ENCODE results near the gene MYO5A. TPM values are rescaled to one million over a fixed set of nuclear protein-coding genes. Genes with fewer than 3 reads are reported as not detected.
A peak's percentile ranks its signal among the peaks of the same experiment; 100 is the strongest.

MYO5A gene
- polyA plus RNA-seq, 3 donors, result 6.9 to 33.5 (median 16.6) TPM

DNA sequence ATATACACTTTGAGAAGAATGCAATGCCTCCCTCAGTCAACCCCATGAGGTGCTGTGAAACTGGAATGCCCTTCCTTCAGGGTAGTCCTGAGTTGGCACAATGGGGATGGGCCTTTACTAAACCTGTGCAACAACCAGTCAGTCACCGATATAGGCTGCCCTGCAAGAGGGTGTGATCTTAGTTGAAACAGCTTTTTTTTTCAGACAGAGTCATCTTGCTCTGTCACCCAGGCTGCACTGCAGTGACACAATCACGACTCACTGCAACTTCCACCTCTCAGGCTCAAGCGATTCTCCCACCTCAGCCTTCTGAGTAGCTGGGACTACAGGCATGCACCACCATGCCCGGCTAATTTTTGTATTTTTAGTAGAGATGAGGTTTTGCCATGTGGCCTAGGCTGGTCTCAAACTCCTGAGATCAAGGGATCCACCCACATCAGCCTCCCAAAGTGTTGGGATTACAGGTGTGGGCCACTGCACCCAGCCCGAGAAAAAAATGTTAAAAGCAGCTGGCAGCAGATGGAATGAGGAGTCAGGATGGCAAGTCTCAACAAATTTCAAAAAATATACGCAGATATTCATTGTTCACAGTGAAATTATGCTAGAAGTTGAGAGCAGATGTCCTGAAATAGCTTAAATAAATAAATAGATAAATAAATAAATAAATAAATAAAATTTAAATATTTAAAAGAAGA, 31.8 kb downstream of the MYO5A start:
- H3K9me3 Mint-ChIP-seq, result no peaks in the 10 kb centered on the region
- no peak overlapping the region for H2AFZ ChIP-seq (ENCODE audit: insufficient read depth, low read depth, low read length, poor library complexity, severe bottlenecking)
- H3K4me3 ChIP-seq (replicated peaks in 1 of 3; ENCODE audit: low read depth in 2 of 3, low read length in 3 of 3), result no peak overlapping the region
- no peak overlapping the region for H3K4me2 ChIP-seq (replicated peaks; ENCODE audit: extremely low read depth, low read length, poor library complexity, severe bottlenecking)
- peaks cover 34% of the 10 kb centered on the region for H3K4me1 Mint-ChIP-seq
- no peak overlapping the region for H3K9ac ChIP-seq (ENCODE audit: insufficient read depth, low read length, poor library complexity, severe bottlenecking)
- H3K27ac ChIP-seq (ENCODE audit: low read depth in 1 of 2, low read length in 2 of 2), result peak overlapping the region in 1 of 2 donors; percentile 67
- H3K79me2 ChIP-seq (ENCODE audit: insufficient read depth, low read length), result peaks cover 99% of the 10 kb centered on the region
- peaks cover 5 to 8% of the 10 kb centered on the region in 2 donors for H3K36me3 Mint-ChIP-seq
- no peaks in the 10 kb centered on the region for H3K36me3 ChIP-seq (replicated peaks in 1 of 2; ENCODE audit: control insufficient read depth in 1 of 2, insufficient read depth in 2 of 2, low read length in 2 of 2)
- intact Hi-C loops (cut with micrococcal nuclease), result no loop called here
- peaks cover 76% of the 10 kb centered on the region for H4K20me1 ChIP-seq (ENCODE audit: insufficient read depth, low read length)
- H3K4me1 ChIP-seq (ENCODE audit: control insufficient read depth in 1 of 2, insufficient read depth in 2 of 2, low read length in 2 of 2), result peaks cover 13 to 14% of the 10 kb centered on the region in 2 donors
- WGBS (ENCODE audit: insufficient coverage), result 0% methylated on average over 1 of the region's 6 CpGs
- no peaks in the 10 kb centered on the region for H3K9me3 ChIP-seq (replicated peaks in 1 of 2; ENCODE audit: control insufficient read depth in 1 of 2, insufficient read depth in 1 of 2, low read length in 2 of 2)
- peak; percentile 42 to 65 (median 54) for DNase-seq
- H3K4me3 Mint-ChIP-seq, result no peak overlapping the region
- no peaks in the 10 kb centered on the region for H3K27me3 Mint-ChIP-seq (ENCODE audit: low read depth in 3 of 3)
- peak overlapping the region; percentile 8 to 83 (median 56) for H3K27ac Mint-ChIP-seq
- TF ChIP-seq, protein P1, sequence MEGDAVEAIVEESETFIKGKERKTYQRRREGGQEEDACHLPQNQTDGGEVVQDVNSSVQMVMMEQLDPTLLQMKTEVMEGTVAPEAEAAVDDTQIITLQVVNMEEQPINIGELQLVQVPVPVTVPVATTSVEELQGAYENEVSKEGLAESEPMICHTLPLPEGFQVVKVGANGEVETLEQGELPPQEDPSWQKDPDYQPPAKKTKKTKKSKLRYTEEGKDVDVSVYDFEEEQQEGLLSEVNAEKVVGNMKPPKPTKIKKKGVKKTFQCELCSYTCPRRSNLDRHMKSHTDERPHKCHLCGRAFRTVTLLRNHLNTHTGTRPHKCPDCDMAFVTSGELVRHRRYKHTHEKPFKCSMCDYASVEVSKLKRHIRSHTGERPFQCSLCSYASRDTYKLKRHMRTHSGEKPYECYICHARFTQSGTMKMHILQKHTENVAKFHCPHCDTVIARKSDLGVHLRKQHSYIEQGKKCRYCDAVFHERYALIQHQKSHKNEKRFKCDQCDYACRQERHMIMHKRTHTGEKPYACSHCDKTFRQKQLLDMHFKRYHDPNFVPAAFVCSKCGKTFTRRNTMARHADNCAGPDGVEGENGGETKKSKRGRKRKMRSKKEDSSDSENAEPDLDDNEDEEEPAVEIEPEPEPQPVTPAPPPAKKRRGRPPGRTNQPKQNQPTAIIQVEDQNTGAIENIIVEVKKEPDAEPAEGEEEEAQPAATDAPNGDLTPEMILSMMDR (IDR thresholded peaks at IDR 0.05), result no peak
- H3K27me3 ChIP-seq (ENCODE audit: control insufficient read depth in 2 of 2, insufficient read depth in 2 of 2, low read length in 2 of 2), result no peaks in the 10 kb centered on the region

DNA sequence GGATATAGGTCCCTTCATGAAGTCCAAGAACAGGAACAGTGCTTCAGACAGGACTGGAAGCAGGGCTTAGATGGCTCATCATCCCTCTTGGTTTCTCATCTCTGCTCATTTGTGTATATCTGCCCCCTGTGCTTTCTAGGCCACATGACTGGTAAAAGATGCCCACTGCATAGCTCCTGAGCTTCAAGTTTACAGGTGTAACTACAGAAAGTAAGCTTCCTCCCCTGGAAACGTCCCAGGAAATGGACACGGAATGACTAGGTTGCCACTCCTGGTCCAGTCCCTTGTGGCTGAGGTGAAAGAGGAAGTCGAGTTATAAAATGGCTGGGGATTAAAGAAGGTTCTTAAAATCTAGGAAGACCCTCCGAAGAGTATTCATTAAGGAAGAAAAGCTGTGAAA, 32.5 kb downstream of the MYO5A start:
- peak in 2 of 3 donors; percentile 7 to 20 for DNase-seq
- no peak overlapping the region for H3K4me2 ChIP-seq (replicated peaks; ENCODE audit: extremely low read depth, low read length, poor library complexity, severe bottlenecking)
- peak overlapping the region in 3 of 7 donors; percentile 53 to 71 (median 63) for H3K27ac Mint-ChIP-seq
- H3K27me3 Mint-ChIP-seq (ENCODE audit: low read depth in 3 of 3), result no peaks in the 10 kb centered on the region
- H3K27me3 ChIP-seq (ENCODE audit: control insufficient read depth in 2 of 2, insufficient read depth in 2 of 2, low read length in 2 of 2), result no peaks in the 10 kb centered on the region
- peaks cover 34% of the 10 kb centered on the region for H3K4me1 Mint-ChIP-seq
- H3K9me3 Mint-ChIP-seq, result no peaks in the 10 kb centered on the region
- H3K9me3 ChIP-seq (replicated peaks in 1 of 2; ENCODE audit: control insufficient read depth in 1 of 2, insufficient read depth in 1 of 2, low read length in 2 of 2), result no peaks in the 10 kb centered on the region
- H3K4me3 Mint-ChIP-seq, result no peak overlapping the region
- no peak overlapping the region for H3K4me3 ChIP-seq (replicated peaks in 1 of 3; ENCODE audit: low read depth in 2 of 3, low read length in 3 of 3)
- peaks cover 5 to 6% of the 10 kb centered on the region in 2 donors for H3K36me3 Mint-ChIP-seq
- H2AFZ ChIP-seq (ENCODE audit: insufficient read depth, low read depth, low read length, poor library complexity, severe bottlenecking), result no peak overlapping the region
- intact Hi-C loops (cut with micrococcal nuclease), result no loop called here
- H4K20me1 ChIP-seq (ENCODE audit: insufficient read depth, low read length), result peaks cover 84% of the 10 kb centered on the region
- H3K36me3 ChIP-seq (replicated peaks in 1 of 2; ENCODE audit: control insufficient read depth in 1 of 2, insufficient read depth in 2 of 2, low read length in 2 of 2), result no peaks in the 10 kb centered on the region
- TF ChIP-seq, protein P1 (IDR thresholded peaks at IDR 0.05), result no peak
- 20% methylated on average over 1 of the region's 4 CpGs for WGBS (ENCODE audit: insufficient coverage)
- peaks cover 99% of the 10 kb centered on the region for H3K79me2 ChIP-seq (ENCODE audit: insufficient read depth, low read length)
- H3K4me1 ChIP-seq (ENCODE audit: control insufficient read depth in 1 of 2, insufficient read depth in 2 of 2, low read length in 2 of 2), result peaks cover 13 to 14% of the 10 kb centered on the region in 2 donors
- peak overlapping the region in 1 of 2 donors; percentile 67 for H3K27ac ChIP-seq (ENCODE audit: low read depth in 1 of 2, low read length in 2 of 2)
- H3K9ac ChIP-seq (ENCODE audit: insufficient read depth, low read length, poor library complexity, severe bottlenecking), result no peak overlapping the region
